GM12878 (cell line): ENCODE data around the gene PGBD5. TPM values are rescaled to one million over a fixed set of nuclear protein-coding genes. Genes with fewer than 3 reads are reported as not detected.

Experiments used
- ATAC-seq: fragments of 200-7000 bp; cut with Tn5 transposase; 3 replicates; pipeline ENCODE4 v1.9.1; 2020; ENCODE audit warnings: mild to moderate bottlenecking, moderate library complexity
- BruUV-seq: library from RNA; stranded (reverse); fragments of 400-500 nt; replicated peaks from 2 replicates; lab custom pipeline; 2021; lab: Mats Ljungman, UMichigan
- CTCF ChIA-PET: fragments of 300-600 bp; sonication (Branson Sonifier 250); formaldehyde crosslinking; extraction: SDS; loops from one replicate; lab custom pipeline; 2021; ENCODE audit warnings: inconsistent platforms; lab: Yijun Ruan, JAX
- POLR2A ChIA-PET: fragments of 350-600 bp; formaldehyde crosslinking; extraction: SDS; loops from one replicate; lab custom pipeline; 2021; ENCODE audit warnings: inconsistent platforms; lab: Charles Lee
- RAD21 ChIA-PET: fragments of 300-600 bp; sonication (Branson Sonifier 250); formaldehyde crosslinking; loops from one replicate; lab custom pipeline; 2023; ENCODE audit warnings: antibody characterized with exemption; ENCODE audit not compliant: unreplicated experiment; lab: Charles Lee
- SMC1A ChIA-PET: fragments of 300-600 bp; sonication (Branson Sonifier 250); formaldehyde crosslinking; loops from one replicate; lab custom pipeline; 2023; ENCODE audit not compliant: unreplicated experiment, uncharacterized antibody; lab: Charles Lee
- DNase-seq: peaks from one replicate; pipeline ENCODE4 v3.0.0-alpha.2; 2011; ENCODE audit warnings: low read depth, low spot score
- FAIRE-seq: peaks from 3 replicates; lab custom pipeline; 2011; peaks lifted over from hg19 to GRCh38; lab: Jason Lieb, UNC
- H2AFZ ChIP-seq: 2 replicates; pipeline ENCODE4 v1.6.0; 2011; ENCODE audit warnings: low read depth, low read length, control low read depth; ENCODE audit not compliant: control insufficient read depth
- H3K27ac ChIP-seq: 2 replicates; pipeline ENCODE4 v1.5.1; 2011; ENCODE audit warnings: control low read depth; ENCODE audit not compliant: control insufficient read depth, insufficient read depth
- H3K27me3 ChIP-seq, 2 experiments: replicated peaks in 1 of 2; 2 replicates each; pipeline versions ENCODE4 v1.6.0 to v1.6.1; 2011; ENCODE audit warnings: low read length in 1 of 2; ENCODE audit not compliant: control insufficient read depth in 2 of 2, insufficient read depth in 2 of 2
- H3K36me3 ChIP-seq, 2 experiments: 2 replicates each; pipeline ENCODE4 v1.5.1; 2011; ENCODE audit warnings: low read length in 1 of 2; ENCODE audit not compliant: control insufficient read depth in 2 of 2, insufficient read depth in 2 of 2
- H3K4me1 ChIP-seq: 2 replicates; pipeline ENCODE4 v1.6.1; 2011; ENCODE audit warnings: mild to moderate bottlenecking, low read length, moderate library complexity, mixed read lengths; ENCODE audit not compliant: control insufficient read depth, insufficient read depth
- H3K4me2 ChIP-seq: 2 replicates; pipeline ENCODE4 v1.6.0; 2011; ENCODE audit warnings: control low read depth; ENCODE audit not compliant: control insufficient read depth, insufficient read depth
- H3K4me3 ChIP-seq: fragments of 200-600 bp; sonication (generic); 2 replicates; pipeline ENCODE4 v1.5.1; 2016
- H3K79me2 ChIP-seq: 2 replicates; pipeline ENCODE4 v1.6.0; 2011; ENCODE audit warnings: low read length; ENCODE audit not compliant: control insufficient read depth, insufficient read depth
- H3K9ac ChIP-seq: 2 replicates; pipeline ENCODE4 v1.8.0; 2011; ENCODE audit warnings: low read length, control low read depth, mixed read lengths; ENCODE audit not compliant: control insufficient read depth, insufficient read depth
- H3K9me3 ChIP-seq: replicated peaks from 3 replicates; pipeline ENCODE4 v1.5.1; 2011; ENCODE audit warnings: mild to moderate bottlenecking, low read length; ENCODE audit not compliant: control insufficient read depth, insufficient read depth
- H4K20me1 ChIP-seq: 2 replicates; pipeline ENCODE4 v1.6.0; 2011; ENCODE audit not compliant: control insufficient read depth, insufficient read depth
- ASH2L ChIP-seq: fragments of 300-600, 200-600 bp; sonication (generic); IDR thresholded peaks from 2 replicates; pipeline ENCODE4 v1.6.1; 2017; ENCODE audit warnings: low read depth, mild to moderate bottlenecking, borderline replicate concordance
- CEBPZ ChIP-seq: fragments of 150-350 bp; IDR thresholded peaks from 2 replicates; pipeline ENCODE4 v1.6.1; 2016; ENCODE audit warnings: low read depth, low read length
- ETV6 ChIP-seq, 2 experiments: fragments of 450-650 bp in 1 of 2; IDR thresholded peaks in 1 of 2; conservative IDR thresholded peaks in 1 of 2; 2 replicates each; pipeline ENCODE4 v1.6.1; 2014; ENCODE audit warnings: antibody characterized with exemption in 1 of 2, borderline replicate concordance in 1 of 2, low read depth in 1 of 2, mild to moderate bottlenecking in 1 of 2, moderate library complexity in 1 of 2
- IRF3 ChIP-seq: fragments of 450-650 bp; IDR thresholded peaks from 2 replicates; pipeline ENCODE4 v1.6.1; 2014; ENCODE audit warnings: mild to moderate bottlenecking
- NFYB ChIP-seq: IDR thresholded peaks from 2 replicates; pipeline ENCODE4 v1.6.1; 2011; ENCODE audit warnings: low read depth, mild to moderate bottlenecking, low read length, improper control_type of control experiment, moderate library complexity; ENCODE audit not compliant: insufficient read depth
- RAD21 ChIP-seq: IDR thresholded peaks from 2 replicates; pipeline ENCODE4 v1.6.1; 2011; ENCODE audit warnings: mild to moderate bottlenecking, low read depth, low read length, moderate library complexity; ENCODE audit not compliant: insufficient read depth
- RCOR1 ChIP-seq: conservative IDR thresholded peaks from 2 replicates; pipeline ENCODE4 v1.6.1; 2012; ENCODE audit warnings: low read depth, low read length, improper control_type of control experiment
- RFX5 ChIP-seq: IDR thresholded peaks from 2 replicates; pipeline ENCODE4 v1.6.1; 2011; ENCODE audit warnings: low read depth, low read length, improper control_type of control experiment
- SMAD5 ChIP-seq: IDR thresholded peaks from 2 replicates; pipeline ENCODE4 v1.6.1; 2016; ENCODE audit warnings: antibody characterized with exemption, low read depth
- TCF7 ChIP-seq: IDR thresholded peaks from 2 replicates; pipeline ENCODE4 v1.6.1; 2014; ENCODE audit warnings: antibody characterized with exemption, borderline replicate concordance
- USF2 ChIP-seq: IDR thresholded peaks from 2 replicates; pipeline ENCODE4 v1.6.1; 2011; ENCODE audit warnings: low read depth, low read length, improper control_type of control experiment, borderline replicate concordance
- WRNIP1 ChIP-seq: IDR thresholded peaks from 2 replicates; pipeline ENCODE4 v1.6.1; 2011; ENCODE audit warnings: low read depth, low read length, improper control_type of control experiment, borderline replicate concordance
- ZBED1 ChIP-seq: IDR thresholded peaks from 2 replicates; pipeline ENCODE4 v1.6.1; 2016; ENCODE audit warnings: borderline replicate concordance
- ZBTB40 ChIP-seq: fragments of 450-650 bp; IDR thresholded peaks from 2 replicates; pipeline ENCODE4 v1.6.1; 2016; ENCODE audit warnings: mild to moderate bottlenecking, moderate library complexity, borderline replicate concordance
- ZNF274 ChIP-seq: IDR thresholded peaks from one replicate; pipeline ENCODE4 v1.8.0; 2011; ENCODE audit not compliant: insufficient read length, insufficient read depth
- ZZZ3 ChIP-seq: IDR thresholded peaks from 2 replicates; pipeline ENCODE4 v1.6.1; 2011; ENCODE audit warnings: low read depth; ENCODE audit not compliant: control insufficient read depth, insufficient read length
- WGBS: methylation state at CpG from one replicate; pipeline ENCODE4 v1.1.6; 2016; ENCODE audit warnings: low lambda C conversion rate; ENCODE audit not compliant: insufficient replicate concordance, insufficient coverage; ENCODE audit errors: missing lambda C conversion rate; 5-methylcytosine and 5-hydroxymethylcytosine counted together
- in situ Hi-C: fragments of 300-500 bp; cut with MboI; formaldehyde crosslinking; loops from 9 replicates; pipeline ENCODE4 v1.14.3; 2018; ENCODE audit warnings: mixed read lengths
- intact Hi-C: fragments of 100-400 bp; cut with micrococcal nuclease; formaldehyde crosslinking; loops from one replicate; pipeline ENCODE4 v1.14.2; 2022; ENCODE audit not compliant: unreplicated experiment
- polyA plus RNA-seq, 11 experiments: library from polyadenylated mRNA; depleted of rRNA in 4 of 11; unstranded in 6 of 11; stranded (reverse) in 5 of 11; fragments of >200 nt; fragmentation: Nextera tagmentation in 4 of 11; fragmentation: Illumina TruSeq in 1 of 11; extraction: Ambion mirVana in 4 of 11; extraction: Trizol in 1 of 11; gene quantifications; 1 replicate in 1 of 11; 2 replicates in 10 of 11; pipeline versions ENCODE4 v1.2.1 to v1.2.3, GENCODE V29; 2011 to 2016; ENCODE audit warnings: inconsistent platforms in 2 of 11, missing spikeins in 2 of 11, low read depth in 1 of 11
- total RNA-seq, 4 experiments: library from RNA; depleted of rRNA in 3 of 4; stranded (reverse); fragments of >200 nt in 3 of 4; fragmentation: Illumina TruSeq in 1 of 4; extraction: Trizol in 1 of 4; gene quantifications; 2 replicates each; pipeline versions ENCODE4 v1.2.1 to v1.2.3, GENCODE V29; 2013 to 2021

Gene PGBD5
- total and polyA plus RNA-seq, 10 of the 15 experiments (the other 5 are each of a cell fraction or from before 2014, with no cell fraction given) = 0.03 TPM; not detected in 9

- DNase-seq (no peak), FAIRE-seq (no peak), ATAC-seq (no peak)
- Histone ChIP-seq H3K4me2 (no peak overlapping the region), H3K79me2 (no peaks in the 10 kb centered on the region), H3K4me3 (no peak overlapping the region), H3K9me3 (no peaks in the 10 kb centered on the region), H3K9ac (no peak overlapping the region), H3K27ac (no peak overlapping the region), H3K4me1 (peaks cover 4% of the 10 kb centered on the region; the same call in 1 of the 2 replicates), H3K36me3 (peaks cover 3 to 8% of the 10 kb centered on the region in 2 experiments; a peak in 3 of 4 replicates), H3K27me3 (no peaks in the 10 kb centered on the region), H2AFZ (no peak overlapping the region), H4K20me1 (no peaks in the 10 kb centered on the region)
- intact Hi-C loops = no loop called here
- in situ Hi-C loops = no loop called here
- ChIA-PET POLR2A (no interaction called here), SMC1A (no interaction called here), CTCF (no interaction called here), RAD21 (no interaction called here)
- WGBS = 97% methylated on average over 5 of the region's 5 CpGs
- BruUV-seq = no TSS peak
- TF ChIP-seq SMAD5 = no peak
- no peak for TF ChIP-seq WRNIP1
- TF ChIP-seq TCF7 = no peak
- no peak for TF ChIP-seq RAD21
- TF ChIP-seq ZNF274 = no peak
- no peak for TF ChIP-seq IRF3
- TF ChIP-seq ASH2L = no peak
- no peak for TF ChIP-seq ZBED1
- TF ChIP-seq USF2 = no peak
- TF ChIP-seq ETV6 (conservative IDR thresholded peaks at IDR 0.05 in 1 of 2, IDR thresholded peaks at IDR 0.05 in 1 of 2; ENCODE audit: borderline replicate concordance in 1 of 2, low read depth in 1 of 2) = no peak
- TF ChIP-seq NFYB = no peak
- TF ChIP-seq RFX5 = no peak
- TF ChIP-seq ZZZ3 = no peak
- TF ChIP-seq ZBTB40 = no peak
- no peak for TF ChIP-seq RCOR1
- TF ChIP-seq CEBPZ = no peak
Measured at GRCh38 chr1:230276401-230276800, 149.7 kb downstream of the PGBD5 start.
